ENCODE data around the gene NHLRC4.

DNA sequence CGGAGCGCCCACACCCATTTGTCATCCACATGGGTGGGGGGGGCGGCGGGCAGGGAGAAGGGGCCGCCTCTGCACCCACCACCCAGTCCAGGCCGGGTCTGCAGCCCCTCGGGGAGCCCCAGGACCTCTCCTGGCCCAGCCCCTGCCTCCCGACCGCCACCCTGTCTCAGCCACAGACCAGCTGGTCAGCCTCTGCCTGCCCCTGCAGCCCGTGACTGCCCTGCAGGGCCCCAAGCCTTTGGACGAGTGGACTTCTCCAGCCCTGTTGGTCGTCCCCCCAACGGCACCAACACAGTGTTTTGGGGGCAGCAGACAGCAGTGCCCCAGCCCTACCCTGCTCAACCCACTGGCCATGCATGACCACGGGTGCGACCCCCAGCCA, 5.4 kb upstream of the NHLRC4 start:
- TF ChIP-seq CTCF (IDR thresholded peaks at IDR 0.05; ENCODE audit: control extremely low read depth in 1 of 3, insufficient read depth in 1 of 3, low read depth in 1 of 3, low read length in 3 of 3): no peak
- no peak for TF ChIP-seq JUND (IDR thresholded peaks at IDR 0.05; ENCODE audit: low read length)
- no peak for TF ChIP-seq CHD2 (IDR thresholded peaks at IDR 0.05; ENCODE audit: low read length)

All from H1 (cell line).